ENCODE measurements around the gene TERB1. TPM values are rescaled to one million over a fixed set of nuclear protein-coding genes. Genes with fewer than 3 reads are reported as not detected.
A peak's percentile ranks its signal among the peaks of the same experiment; 100 is the strongest.

Gene TERB1
- total RNA-seq, 1 experiment from 2014 or later = not detected

GRCh38 chr16:66830422-66831404 lies 29.3 kb upstream of the TERB1 start, which contains the start of gene NAE1:
TSS of gene NAE1 (minus strand) at chr16:66830976. CDS start at chr16:66830899, 77 bp downstream.
- POLR2A ChIA-PET = interaction anchor here (0.7 to 1.0 kb wide), 3 partner anchors 17 to 42 kb away, joined by 3 to 5 read pairs (median 4); no protein-coding TSS in a partner anchor
- BruUV-seq (replicated peaks) = no TSS peak
- Histone ChIP-seq H3K36me3 (ENCODE audit: control insufficient read depth in 1 of 2, insufficient read depth in 2 of 2, low read length in 2 of 2) (peaks cover 7 to 13% of the 10 kb centered on the region in 2 experiments), H3K4me3 (replicated peaks in 1 of 2; ENCODE audit: low read depth in 1 of 2, low read length in 2 of 2) (peak within 1 kb of the TSS; percentile 79 to 90), H3K27ac (ENCODE audit: low read depth, low read length) (peak within 1 kb of the TSS; percentile 82), H3K79me2 (ENCODE audit: insufficient read depth, low read length) (peaks cover 49% of the 10 kb centered on the region), H3K4me2 (ENCODE audit: low read length) (peak within 1 kb of the TSS; percentile 70), H3K9me2 (ENCODE audit: insufficient read depth) (no peaks in the 10 kb centered on the region), H2AFZ (ENCODE audit: low read depth, low read length, poor library complexity, severe bottlenecking) (peak within 1 kb of the TSS; percentile 90), H3K4me1 (ENCODE audit: control insufficient read depth in 1 of 2, insufficient read depth in 2 of 2, low read length in 2 of 2) (peaks cover 7 to 13% of the 10 kb centered on the region in 2 experiments), H3K9ac (ENCODE audit: low read length) (peak within 1 kb of the TSS; percentile 96), H3K27me3 (ENCODE audit: insufficient read depth, low read length) (no peaks in the 10 kb centered on the region), H4K20me1 (ENCODE audit: insufficient read depth) (no peaks in the 10 kb centered on the region), H3K9me3 (ENCODE audit: control insufficient read depth in 1 of 2, insufficient read depth in 1 of 2, low read depth in 1 of 2, low read length in 2 of 2) (no peaks in the 10 kb centered on the region)
- ATAC-seq (peak; percentile 95), DNase-seq (ENCODE audit: low read depth, low spot score) (peak; percentile 76)
- intact Hi-C loops (cut with micrococcal nuclease) = loop anchor here (2.0 kb wide), 1 partner anchor 36 kb away; no protein-coding TSS in a partner anchor
- CTCF ChIA-PET = interaction anchor here (0.6 to 2.2 kb wide), 43 partner anchors 8 to 309 kb away, joined by 3 to 32 read pairs (median 5); partner anchors contain the start of genes CA7, CKLF and PDP2
- RAD21 ChIA-PET (ENCODE audit: low non-redundant PET in 1 of 2, low total read pairs in 2 of 2, uncharacterized antibody in 2 of 2, unreplicated experiment in 2 of 2) = interaction anchor here (0.6 to 1.9 kb wide), 4 partner anchors 30 to 42 kb away, joined by 3 to 15 read pairs (median 10); no protein-coding TSS in a partner anchor
- TF ChIP-seq EZH2 (IDR thresholded peaks at IDR 0.05) (no peak), FOSL1 (IDR thresholded peaks at IDR 0.05; ENCODE audit: low read depth) (no peak), CEBPB (IDR thresholded peaks at IDR 0.05; ENCODE audit: low read depth) (no peak), MAX (IDR thresholded peaks at IDR 0.05) (peak; percentile 38; the same call in 1 of the 2 replicates), POLR2A (IDR thresholded peaks at IDR 0.05; ENCODE audit: borderline replicate concordance, extremely low read depth, insufficient read depth, insufficient read length) (peak; percentile 52), TCF7L2 (IDR thresholded peaks at IDR 0.05; ENCODE audit: borderline replicate concordance, extremely low read depth, insufficient read depth, insufficient read length) (no peak), CBX3 (IDR thresholded peaks at IDR 0.05; ENCODE audit: low read depth) (peak; percentile 64), ATF3 (IDR thresholded peaks at IDR 0.05) (no peak), JUND (IDR thresholded peaks at IDR 0.05) (no peak), ELF1 (IDR thresholded peaks at IDR 0.05; ENCODE audit: borderline replicate concordance, low read depth) (no peak), EZH2phosphoT487 (IDR thresholded peaks at IDR 0.05; ENCODE audit: borderline replicate concordance) (no peak), SP1 (IDR thresholded peaks at IDR 0.05; ENCODE audit: low read depth) (no peak), YY1 (IDR thresholded peaks at IDR 0.05; ENCODE audit: extremely low read depth, insufficient replicate concordance, low read depth, low read length) (peak; percentile 71), POLR2AphosphoS5 (IDR thresholded peaks at IDR 0.05; ENCODE audit: low read depth, low read length) (peak; percentile 87), ZFX (IDR thresholded peaks at IDR 0.05) (peak; percentile 100), SIN3A (IDR thresholded peaks at IDR 0.05; ENCODE audit: low read depth) (peak; percentile 72; the same call in 1 of the 2 replicates), RAD21 (IDR thresholded peaks at IDR 0.05; ENCODE audit: low read depth) (peak; percentile 58)
- TF ChIP-seq, protein P1, sequence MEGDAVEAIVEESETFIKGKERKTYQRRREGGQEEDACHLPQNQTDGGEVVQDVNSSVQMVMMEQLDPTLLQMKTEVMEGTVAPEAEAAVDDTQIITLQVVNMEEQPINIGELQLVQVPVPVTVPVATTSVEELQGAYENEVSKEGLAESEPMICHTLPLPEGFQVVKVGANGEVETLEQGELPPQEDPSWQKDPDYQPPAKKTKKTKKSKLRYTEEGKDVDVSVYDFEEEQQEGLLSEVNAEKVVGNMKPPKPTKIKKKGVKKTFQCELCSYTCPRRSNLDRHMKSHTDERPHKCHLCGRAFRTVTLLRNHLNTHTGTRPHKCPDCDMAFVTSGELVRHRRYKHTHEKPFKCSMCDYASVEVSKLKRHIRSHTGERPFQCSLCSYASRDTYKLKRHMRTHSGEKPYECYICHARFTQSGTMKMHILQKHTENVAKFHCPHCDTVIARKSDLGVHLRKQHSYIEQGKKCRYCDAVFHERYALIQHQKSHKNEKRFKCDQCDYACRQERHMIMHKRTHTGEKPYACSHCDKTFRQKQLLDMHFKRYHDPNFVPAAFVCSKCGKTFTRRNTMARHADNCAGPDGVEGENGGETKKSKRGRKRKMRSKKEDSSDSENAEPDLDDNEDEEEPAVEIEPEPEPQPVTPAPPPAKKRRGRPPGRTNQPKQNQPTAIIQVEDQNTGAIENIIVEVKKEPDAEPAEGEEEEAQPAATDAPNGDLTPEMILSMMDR (IDR thresholded peaks at IDR 0.05 in 2 of 3, conservative IDR thresholded peaks at IDR 0.05 in 1 of 3; ENCODE audit: borderline replicate concordance in 1 of 3, insufficient read depth in 1 of 3, low read depth in 2 of 3, low read length in 2 of 3) = peak; percentile 73 to 92 (median 90)
- TF ChIP-seq, protein P2, sequence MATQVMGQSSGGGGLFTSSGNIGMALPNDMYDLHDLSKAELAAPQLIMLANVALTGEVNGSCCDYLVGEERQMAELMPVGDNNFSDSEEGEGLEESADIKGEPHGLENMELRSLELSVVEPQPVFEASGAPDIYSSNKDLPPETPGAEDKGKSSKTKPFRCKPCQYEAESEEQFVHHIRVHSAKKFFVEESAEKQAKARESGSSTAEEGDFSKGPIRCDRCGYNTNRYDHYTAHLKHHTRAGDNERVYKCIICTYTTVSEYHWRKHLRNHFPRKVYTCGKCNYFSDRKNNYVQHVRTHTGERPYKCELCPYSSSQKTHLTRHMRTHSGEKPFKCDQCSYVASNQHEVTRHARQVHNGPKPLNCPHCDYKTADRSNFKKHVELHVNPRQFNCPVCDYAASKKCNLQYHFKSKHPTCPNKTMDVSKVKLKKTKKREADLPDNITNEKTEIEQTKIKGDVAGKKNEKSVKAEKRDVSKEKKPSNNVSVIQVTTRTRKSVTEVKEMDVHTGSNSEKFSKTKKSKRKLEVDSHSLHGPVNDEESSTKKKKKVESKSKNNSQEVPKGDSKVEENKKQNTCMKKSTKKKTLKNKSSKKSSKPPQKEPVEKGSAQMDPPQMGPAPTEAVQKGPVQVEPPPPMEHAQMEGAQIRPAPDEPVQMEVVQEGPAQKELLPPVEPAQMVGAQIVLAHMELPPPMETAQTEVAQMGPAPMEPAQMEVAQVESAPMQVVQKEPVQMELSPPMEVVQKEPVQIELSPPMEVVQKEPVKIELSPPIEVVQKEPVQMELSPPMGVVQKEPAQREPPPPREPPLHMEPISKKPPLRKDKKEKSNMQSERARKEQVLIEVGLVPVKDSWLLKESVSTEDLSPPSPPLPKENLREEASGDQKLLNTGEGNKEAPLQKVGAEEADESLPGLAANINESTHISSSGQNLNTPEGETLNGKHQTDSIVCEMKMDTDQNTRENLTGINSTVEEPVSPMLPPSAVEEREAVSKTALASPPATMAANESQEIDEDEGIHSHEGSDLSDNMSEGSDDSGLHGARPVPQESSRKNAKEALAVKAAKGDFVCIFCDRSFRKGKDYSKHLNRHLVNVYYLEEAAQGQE (IDR thresholded peaks at IDR 0.05; ENCODE audit: low read depth) = no peak
